Fibroblast of lung (primary cell): ENCODE measurements around the gene PDE4D.

ENCODE experiments used
- EZH2 ChIP-seq: IDR thresholded peaks from 2 replicates; pipeline ENCODE4 v1.5.1; 2012; ENCODE audit warnings: low read length, control low read depth, mild to moderate bottlenecking; ENCODE audit errors: missing control alignments
- TF ChIP-seq, protein P1 (sequence below), 2 donors: IDR thresholded peaks in 1 of 2; conservative IDR thresholded peaks in 1 of 2; 1 replicate in 1 of 2; 2 replicates in 1 of 2; pipeline ENCODE4 v1.5.1; 2011 to 2012; ENCODE audit warnings: low read length in 2 of 2, control low read depth in 1 of 2, inconsistent platforms in 1 of 2, low read depth in 1 of 2, mild to moderate bottlenecking in 1 of 2

DNA sequence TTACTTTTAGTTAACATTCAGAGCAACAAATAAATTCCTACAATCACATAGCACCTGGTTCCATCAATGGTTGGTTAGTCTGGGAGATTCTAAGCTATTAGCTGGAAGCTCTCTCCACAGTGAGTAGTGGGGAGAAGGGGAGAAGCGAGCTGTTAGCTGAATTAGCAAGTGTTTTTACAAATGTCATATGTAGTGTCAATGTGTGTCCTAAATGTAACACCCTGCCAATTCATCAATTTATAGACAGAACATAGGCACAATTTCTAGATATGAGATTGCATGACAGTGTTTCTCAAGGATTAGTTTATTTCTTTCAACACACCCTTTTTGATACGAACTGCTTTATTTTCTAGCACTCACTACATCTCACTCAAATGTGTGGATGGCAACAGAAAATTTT is 349.0 kb downstream of the PDE4D start:
- TF ChIP-seq, protein P1, sequence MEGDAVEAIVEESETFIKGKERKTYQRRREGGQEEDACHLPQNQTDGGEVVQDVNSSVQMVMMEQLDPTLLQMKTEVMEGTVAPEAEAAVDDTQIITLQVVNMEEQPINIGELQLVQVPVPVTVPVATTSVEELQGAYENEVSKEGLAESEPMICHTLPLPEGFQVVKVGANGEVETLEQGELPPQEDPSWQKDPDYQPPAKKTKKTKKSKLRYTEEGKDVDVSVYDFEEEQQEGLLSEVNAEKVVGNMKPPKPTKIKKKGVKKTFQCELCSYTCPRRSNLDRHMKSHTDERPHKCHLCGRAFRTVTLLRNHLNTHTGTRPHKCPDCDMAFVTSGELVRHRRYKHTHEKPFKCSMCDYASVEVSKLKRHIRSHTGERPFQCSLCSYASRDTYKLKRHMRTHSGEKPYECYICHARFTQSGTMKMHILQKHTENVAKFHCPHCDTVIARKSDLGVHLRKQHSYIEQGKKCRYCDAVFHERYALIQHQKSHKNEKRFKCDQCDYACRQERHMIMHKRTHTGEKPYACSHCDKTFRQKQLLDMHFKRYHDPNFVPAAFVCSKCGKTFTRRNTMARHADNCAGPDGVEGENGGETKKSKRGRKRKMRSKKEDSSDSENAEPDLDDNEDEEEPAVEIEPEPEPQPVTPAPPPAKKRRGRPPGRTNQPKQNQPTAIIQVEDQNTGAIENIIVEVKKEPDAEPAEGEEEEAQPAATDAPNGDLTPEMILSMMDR (conservative IDR thresholded peaks at IDR 0.05 in 1 of 2, IDR thresholded peaks at IDR 0.05 in 1 of 2; ENCODE audit: low read depth in 1 of 2, low read length in 2 of 2) = no peak
- TF ChIP-seq EZH2 = no peak
